Esophagus muscularis mucosa (tissue), 4 donors: ENCODE measurements around the gene AJAP1. TPM values are rescaled to one million over a fixed set of nuclear protein-coding genes. Genes with fewer than 3 reads are reported as not detected.

ENCODE experiments used
- DNase-seq: peaks from one replicate; pipeline ENCODE4 v3.0.0-alpha.2; 2017; ENCODE audit errors: extremely low spot score
- H3K27ac ChIP-seq, 4 donors: fragments of 200-600 bp; sonication (generic); replicated peaks in 1 of 4; 1 replicate in 3 of 4; 2 replicates in 1 of 4; pipeline ENCODE4 v1.5.1; 2016 to 2019; ENCODE audit warnings: mild to moderate bottlenecking in 1 of 4
- H3K27me3 ChIP-seq, 4 donors: fragments of 200-600 bp; sonication (generic); one replicate each; pipeline versions ENCODE4 v1.5.1 to v1.6.0; 2016 to 2019
- H3K36me3 ChIP-seq, 4 donors: fragments of 200-600 bp; sonication (generic); one replicate each; pipeline ENCODE4 v1.5.1; 2016 to 2019
- H3K4me1 ChIP-seq, 4 donors: fragments of 200-600 bp; sonication (generic); one replicate each; pipeline ENCODE4 v1.5.1; 2016 to 2019
- H3K4me3 ChIP-seq, 4 donors: fragments of 200-600 bp; sonication (generic); 1 replicate in 2 of 4; 2 replicates in 2 of 4; pipeline ENCODE4 v1.5.1; 2016 to 2019; ENCODE audit warnings: mild to moderate bottlenecking in 4 of 4, moderate library complexity in 1 of 4
- H3K9me3 ChIP-seq, 4 donors: fragments of 200-600 bp; sonication (generic); 1 replicate in 3 of 4; 2 replicates in 1 of 4; pipeline ENCODE4 v1.5.1; 2016 to 2019
- EP300 ChIP-seq: sonication (generic); formaldehyde crosslinking; IDR thresholded peaks from one replicate; pipeline ENCODE4 v1.6.1; 2017; ENCODE audit warnings: antibody characterized with exemption
- POLR2A ChIP-seq: fragments of 450-650 bp; IDR thresholded peaks from one replicate; pipeline ENCODE4 v1.6.1; 2017; ENCODE audit warnings: antibody characterized with exemption, moderate library complexity, mild to moderate bottlenecking, low read depth
- POLR2AphosphoS5 ChIP-seq, 2 donors: sonication (generic); formaldehyde crosslinking; IDR thresholded peaks; one replicate each; pipeline ENCODE4 v1.6.1; 2017; ENCODE audit warnings: antibody characterized with exemption in 2 of 2
- WGBS: methylation state at CpG from one replicate; pipeline ENCODE4 v1.1.5; 2018; 5-methylcytosine and 5-hydroxymethylcytosine counted together
- intact Hi-C: fragments of 100-400 bp; cut with DNase I; formaldehyde crosslinking; loops from one replicate; pipeline ENCODE4 v1.15.1; 2023
- total RNA-seq, 4 donors: library from RNA; depleted of rRNA; stranded (reverse); fragments of >200 nt; gene quantifications; one replicate each; pipeline versions ENCODE4 v1.1.0 to v1.2.1, GENCODE V29; 2016
- TF ChIP-seq, protein P1 (sequence below), 3 experiments: fragments of 200-600 bp in 2 of 3; fragments of 450-650 bp in 1 of 3; sonication (generic) in 2 of 3; IDR thresholded peaks; one replicate each; pipeline ENCODE4 v1.5.1; 2017 to 2019; ENCODE audit warnings: antibody characterized with exemption in 3 of 3, mild to moderate bottlenecking in 2 of 3, moderate library complexity in 1 of 3

AJAP1 gene
- total RNA-seq, 4 donors from 2014 or later, result 0.40 to 0.84 (median 0.54) TPM

DNA sequence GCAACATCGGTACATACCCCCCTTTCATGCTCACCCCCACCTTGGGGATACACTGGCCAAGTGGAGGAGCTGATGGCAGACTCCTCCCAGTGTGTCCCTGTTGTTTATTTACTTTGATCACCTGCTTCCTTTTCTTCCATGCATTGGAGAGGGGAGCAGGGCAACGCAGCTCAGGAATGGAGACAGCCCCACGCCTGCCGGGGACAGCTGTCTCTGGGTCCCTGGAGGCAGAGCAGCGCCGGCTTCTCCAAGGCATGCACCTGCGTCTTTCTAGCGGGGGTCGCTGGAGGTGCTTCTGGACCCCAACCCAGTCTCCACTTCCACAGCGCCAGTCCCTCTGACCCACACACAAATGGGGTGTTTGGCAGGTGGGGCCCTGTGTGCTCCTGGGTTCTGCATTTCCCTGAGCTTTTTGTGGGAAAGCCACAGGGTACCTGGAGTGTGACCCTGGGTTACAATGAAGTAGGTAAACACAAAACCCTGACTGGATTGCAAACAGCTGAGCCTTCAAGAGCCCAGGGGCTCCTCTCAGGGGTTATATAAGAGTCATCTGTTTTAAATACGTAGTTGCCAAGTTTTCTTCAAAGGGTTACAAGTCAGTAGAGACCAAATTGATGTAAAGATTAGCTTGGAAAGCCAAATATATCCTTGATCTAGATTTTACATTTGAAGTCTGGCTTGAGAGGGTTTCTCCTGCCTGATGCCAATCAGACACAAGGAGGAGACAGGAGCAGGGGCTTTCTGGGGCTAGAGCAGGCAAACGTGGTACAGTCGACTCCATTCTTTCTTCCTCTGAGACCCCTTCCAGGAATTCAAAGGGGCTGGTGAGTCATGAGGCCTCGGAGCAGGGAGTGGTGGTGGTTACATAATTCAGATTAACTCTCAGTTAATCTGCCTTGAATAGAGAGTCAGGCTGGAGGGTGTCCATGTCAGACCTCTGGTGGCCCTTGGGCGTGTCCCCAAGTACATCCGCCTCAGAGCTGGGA is 4.5 kb downstream of the AJAP1 start:
- TF ChIP-seq POLR2A (no peak), POLR2AphosphoS5 (IDR thresholded peaks at IDR 0.05) (no peak), EP300 (no peak)
- TF ChIP-seq, protein P1, sequence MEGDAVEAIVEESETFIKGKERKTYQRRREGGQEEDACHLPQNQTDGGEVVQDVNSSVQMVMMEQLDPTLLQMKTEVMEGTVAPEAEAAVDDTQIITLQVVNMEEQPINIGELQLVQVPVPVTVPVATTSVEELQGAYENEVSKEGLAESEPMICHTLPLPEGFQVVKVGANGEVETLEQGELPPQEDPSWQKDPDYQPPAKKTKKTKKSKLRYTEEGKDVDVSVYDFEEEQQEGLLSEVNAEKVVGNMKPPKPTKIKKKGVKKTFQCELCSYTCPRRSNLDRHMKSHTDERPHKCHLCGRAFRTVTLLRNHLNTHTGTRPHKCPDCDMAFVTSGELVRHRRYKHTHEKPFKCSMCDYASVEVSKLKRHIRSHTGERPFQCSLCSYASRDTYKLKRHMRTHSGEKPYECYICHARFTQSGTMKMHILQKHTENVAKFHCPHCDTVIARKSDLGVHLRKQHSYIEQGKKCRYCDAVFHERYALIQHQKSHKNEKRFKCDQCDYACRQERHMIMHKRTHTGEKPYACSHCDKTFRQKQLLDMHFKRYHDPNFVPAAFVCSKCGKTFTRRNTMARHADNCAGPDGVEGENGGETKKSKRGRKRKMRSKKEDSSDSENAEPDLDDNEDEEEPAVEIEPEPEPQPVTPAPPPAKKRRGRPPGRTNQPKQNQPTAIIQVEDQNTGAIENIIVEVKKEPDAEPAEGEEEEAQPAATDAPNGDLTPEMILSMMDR (IDR thresholded peaks at IDR 0.05), result no peak
- 29% methylated on average over 16 of the region's 16 CpGs for WGBS
- H3K4me1 ChIP-seq, result peaks cover 5 to 29% (median 21%) of the 10 kb centered on the region in 4 donors
- intact Hi-C loops, result no loop called here
- H3K27me3 ChIP-seq, result peaks cover 0 to 96% (median 23%) of the 10 kb centered on the region in 4 donors
- no peaks in the 10 kb centered on the region for H3K36me3 ChIP-seq
- no peak for DNase-seq
- no peaks in the 10 kb centered on the region for H3K9me3 ChIP-seq
- no peak overlapping the region for H3K4me3 ChIP-seq
- H3K27ac ChIP-seq, result no peak overlapping the region

DNA sequence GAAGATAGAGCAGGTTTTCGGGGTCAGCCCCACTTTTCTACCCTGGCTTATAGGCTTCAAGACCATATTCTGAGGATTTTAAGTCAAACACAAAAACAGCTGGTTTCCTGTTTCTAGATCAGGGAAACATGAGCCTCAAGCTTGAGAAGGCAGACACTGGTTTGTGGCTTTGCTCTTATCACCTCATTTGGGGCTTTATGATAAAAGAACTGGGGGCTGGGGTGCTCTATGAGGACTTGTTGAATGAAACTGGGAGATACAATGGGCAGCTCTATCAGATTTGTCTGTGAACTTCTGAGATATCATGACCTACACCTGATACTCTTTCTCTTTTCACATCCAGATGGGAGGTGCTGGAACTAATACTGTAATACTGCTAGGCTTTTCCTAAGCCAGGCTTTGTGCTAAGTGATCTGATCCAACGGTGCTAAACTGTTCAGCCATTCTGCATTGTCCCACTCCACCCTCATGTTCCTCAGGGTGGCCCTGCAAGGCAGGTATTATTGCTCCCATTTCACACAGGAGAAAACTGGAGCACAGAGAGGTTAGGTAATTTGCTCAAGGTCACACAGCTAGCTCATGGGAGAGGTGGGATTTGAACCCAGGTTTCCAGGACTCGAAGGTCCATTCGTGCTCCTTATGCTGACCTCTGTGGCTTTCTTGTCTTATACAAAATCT is 6.6 kb downstream of the AJAP1 start:
- H3K27me3 ChIP-seq, result peaks cover 0 to 96% (median 16%) of the 10 kb centered on the region in 4 donors
- H3K4me3 ChIP-seq, result no peak overlapping the region
- H3K36me3 ChIP-seq, result no peaks in the 10 kb centered on the region
- peaks cover 2 to 8% (median 5%) of the 10 kb centered on the region in 4 donors for H3K4me1 ChIP-seq
- no peaks in the 10 kb centered on the region for H3K9me3 ChIP-seq
- whole genome bisulfite sequencing, result 81% methylated on average over 4 of the region's 4 CpGs
- DNase-seq, result no peak
- TF ChIP-seq EP300, result no peak
- TF ChIP-seq, protein P1 (IDR thresholded peaks at IDR 0.05), result no peak
- TF ChIP-seq POLR2A, result no peak
- TF ChIP-seq POLR2AphosphoS5 (IDR thresholded peaks at IDR 0.05), result no peak
- intact Hi-C loops, result no loop called here
- no peak overlapping the region for H3K27ac ChIP-seq

DNA sequence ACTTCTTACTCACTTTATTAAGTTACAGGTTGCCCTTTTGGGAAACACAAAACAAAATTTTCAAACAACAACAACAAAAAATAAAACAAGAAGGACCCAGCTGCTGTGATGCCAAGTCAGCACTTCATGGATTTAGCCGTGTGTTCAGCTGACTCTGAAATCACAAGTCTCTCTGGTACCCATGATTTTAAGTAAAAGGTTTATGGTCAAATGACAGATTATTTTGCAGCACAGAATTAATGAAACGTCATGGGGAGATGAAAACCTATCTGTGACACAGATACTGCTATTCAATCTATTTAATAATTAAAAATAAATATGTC is 7.1 kb downstream of the AJAP1 start:
- TF ChIP-seq POLR2A (no peak), POLR2AphosphoS5 (IDR thresholded peaks at IDR 0.05) (no peak), EP300 (no peak)
- TF ChIP-seq, protein P1 (IDR thresholded peaks at IDR 0.05), result no peak
- WGBS, result 78% methylated on average over 2 of the region's 2 CpGs
- intact Hi-C loops, result no loop called here

DNA sequence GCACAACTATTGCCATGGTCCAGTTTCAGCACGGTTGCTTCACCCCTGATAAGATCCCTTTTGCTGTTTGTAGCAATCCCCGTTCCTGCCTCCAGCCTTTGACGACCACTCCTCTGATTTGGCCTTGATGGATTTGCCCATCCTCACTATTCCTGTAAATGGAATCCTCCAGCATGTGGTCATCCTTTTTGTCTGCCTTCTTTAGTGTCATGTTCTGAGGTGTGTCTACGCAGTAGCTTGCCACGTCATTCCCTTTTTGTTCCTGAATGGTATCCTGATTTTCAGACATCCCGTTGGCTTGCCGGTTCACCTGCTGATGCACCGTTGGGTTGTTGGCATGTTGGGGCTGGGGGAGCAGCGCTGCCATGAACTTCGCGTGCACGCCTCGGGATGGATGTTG is 7.8 kb downstream of the AJAP1 start:
- Histone ChIP-seq H3K4me1 (no peaks in the 10 kb centered on the region), H3K9me3 (no peaks in the 10 kb centered on the region), H3K27me3 (peaks cover 0 to 93% (median 9%) of the 10 kb centered on the region in 4 donors), H3K36me3 (no peaks in the 10 kb centered on the region), H3K27ac (no peak overlapping the region), H3K4me3 (no peak overlapping the region)
- TF ChIP-seq, protein P1 (IDR thresholded peaks at IDR 0.05), result no peak
- TF ChIP-seq POLR2A, result no peak
- TF ChIP-seq POLR2AphosphoS5 (IDR thresholded peaks at IDR 0.05), result no peak
- TF ChIP-seq EP300, result no peak
- DNase-seq, result no peak
- intact Hi-C loops, result no loop called here
- 88% methylated on average over 13 of the region's 13 CpGs for WGBS

More for the DNA sequence above, 7.1 kb downstream of the AJAP1 start:
- no peak overlapping the region for H3K27ac ChIP-seq
- H3K4me3 ChIP-seq, result no peak overlapping the region
- DNase-seq, result no peak
- H3K4me1 ChIP-seq, result peaks cover 0 to 3% (median 0%) of the 10 kb centered on the region in 4 donors
- H3K36me3 ChIP-seq, result no peaks in the 10 kb centered on the region
- peaks cover 0 to 94% (median 12%) of the 10 kb centered on the region in 4 donors for H3K27me3 ChIP-seq
- H3K9me3 ChIP-seq, result no peaks in the 10 kb centered on the region
